ENCODE measurements around the gene PINK1.

- TF ChIP-seq GATA3 (IDR thresholded peaks at IDR 0.05; ENCODE audit: low read depth, low read length) (no peak), GATA2 (IDR thresholded peaks at IDR 0.05; ENCODE audit: low read depth, low read length) (no peak)
Measured at GRCh38 chr1:20590306-20590777, 42.9 kb upstream of the PINK1 start.

Measured in SH-SY5Y (cell line).